Mucosa of gallbladder (tissue), 1 donor: ENCODE measurements around the gene PSTPIP1. TPM values are rescaled to one million over a fixed set of nuclear protein-coding genes. Genes with fewer than 3 reads are reported as not detected.

Experiments
- DNase-seq: peaks from one replicate; pipeline ENCODE4 v3.0.0-alpha.2; 2020; ENCODE audit warnings: low spot score
- total RNA-seq: library from RNA; stranded (reverse); gene quantifications from one replicate; pipeline ENCODE4 v1.2.1, GENCODE V29; 2021
- donor health status: DM: no; HTN: no; CAD: no.

Gene PSTPIP1
- total RNA-seq, 1 donor from 2014 or later = 16.3 TPM

GRCh38 chr15:77018796-77019505, 24.0 kb downstream of the PSTPIP1 start:
- DNase-seq = no peak

- DNase-seq = no peak
Observed at GRCh38 chr15:77019521-77020331, 24.8 kb downstream of the PSTPIP1 start.

GRCh38 chr15:77020348-77021087, 25.6 kb downstream of the PSTPIP1 start:
- DNase-seq = no peak

- DNase-seq = no peak
Observed at GRCh38 chr15:77021088-77021481, 26.2 kb downstream of the PSTPIP1 start.

- DNase-seq = no peak
Observed at GRCh38 chr15:77021803-77022381, 27.0 kb downstream of the PSTPIP1 start.

- no peak for DNase-seq
Observed at GRCh38 chr15:77022646-77023575, 28.0 kb downstream of the PSTPIP1 start.

GRCh38 chr15:77023576-77024272, 28.8 kb downstream of the PSTPIP1 start:
- no peak for DNase-seq

GRCh38 chr15:77024273-77025082, 29.6 kb downstream of the PSTPIP1 start:
- peak; percentile 59 for DNase-seq

GRCh38 chr15:77025083-77025901, 30.4 kb downstream of the PSTPIP1 start:
- DNase-seq = no peak

- no peak for DNase-seq
Observed at GRCh38 chr15:77025941-77026411, 31.1 kb downstream of the PSTPIP1 start.

GRCh38 chr15:77026501-77027110, 31.7 kb downstream of the PSTPIP1 start:
- no peak for DNase-seq

GRCh38 chr15:77027111-77027696, 32.3 kb downstream of the PSTPIP1 start:
- no peak for DNase-seq

- DNase-seq = no peak
Observed at GRCh38 chr15:77027697-77028450, 32.9 kb downstream of the PSTPIP1 start.

- DNase-seq = no peak
Observed at GRCh38 chr15:77028451-77029165, 33.7 kb downstream of the PSTPIP1 start.

- no peak for DNase-seq
Observed at GRCh38 chr15:77029166-77030047, 34.5 kb downstream of the PSTPIP1 start.
